Heart right ventricle (tissue), 16 donors: Measurements from ENCODE around the gene ZNF670. TPM values are rescaled to one million over a fixed set of nuclear protein-coding genes. Genes with fewer than 3 reads are reported as not detected.

ENCODE experiments used
- ATAC-seq, 8 donors: fragments of 200-7000 bp; cut with Tn5 transposase; one replicate each; pipeline ENCODE4 v1.9.1; 2020; ENCODE audit warnings: mild to moderate bottlenecking in 8 of 8, moderate library complexity in 8 of 8, moderate number of reproducible peaks in 1 of 8
- DNase-seq, 2 donors: peaks; one replicate each; pipeline ENCODE4 v3.0.0-alpha.2; 2020
- H3K27ac ChIP-seq, 10 donors: fragments of 200-600 bp; sonication (generic) in 2 of 10; one replicate each; pipeline versions ENCODE4 v1.5.0 to v1.8.0; 2020 to 2022; ENCODE audit warnings: mild to moderate bottlenecking in 3 of 10
- H3K27me3 ChIP-seq, 7 donors: fragments of 200-600 bp; one replicate each; pipeline ENCODE4 v1.8.0; 2021 to 2022; ENCODE audit warnings: mild to moderate bottlenecking in 2 of 7
- H3K36me3 ChIP-seq, 9 donors: fragments of 200-600 bp; sonication (generic) in 1 of 9; one replicate each; pipeline versions ENCODE4 v1.5.0 to v1.8.0; 2020 to 2022; ENCODE audit warnings: mild to moderate bottlenecking in 2 of 9
- H3K4me1 ChIP-seq, 9 donors: fragments of 200-600 bp; sonication (generic) in 1 of 9; one replicate each; pipeline versions ENCODE4 v1.5.0 to v1.8.0; 2020 to 2022; ENCODE audit warnings: mild to moderate bottlenecking in 4 of 9
- H3K4me3 ChIP-seq, 10 donors: fragments of 200-600 bp; sonication (generic) in 2 of 10; one replicate each; pipeline versions ENCODE4 v1.5.0 to v1.8.0; 2020 to 2022; ENCODE audit warnings: mild to moderate bottlenecking in 7 of 10, moderate library complexity in 2 of 10
- H3K9me3 ChIP-seq, 11 donors: fragments of 200-600 bp in 10 of 11; sonication (generic) in 2 of 11; one replicate each; pipeline versions ENCODE4 v1.5.0 to v1.8.0; 2013 to 2022; ENCODE audit warnings: mild to moderate bottlenecking in 2 of 11, control low read depth in 1 of 11, moderate library complexity in 1 of 11
- CTCF ChIP-seq, 9 donors: fragments of 200-600 bp; sonication (generic) in 2 of 9; IDR thresholded peaks; one replicate each; pipeline versions ENCODE4 v1.5.0 to v1.8.0; 2021 to 2022; ENCODE audit warnings: antibody characterized with exemption in 9 of 9, mild to moderate bottlenecking in 5 of 9, moderate library complexity in 1 of 9
- WGBS, 2 donors: extraction: QIAGEN DNeasy Blood & Tissue Kit; methylation state at CpG; one replicate each; pipeline ENCODE4 v1.1.7; 2013; ENCODE audit warnings: inconsistent platforms in 1 of 2; 5-methylcytosine and 5-hydroxymethylcytosine counted together
- intact Hi-C, 10 donors: fragments of 100-400 bp; cut with DNase I; formaldehyde crosslinking; loops; one replicate each; pipeline versions ENCODE4 v1.11.1 to v1.14.2; 2022
- polyA plus RNA-seq, 2 donors: library from polyadenylated mRNA; stranded (reverse); fragments of 200-250 nt; gene quantifications; one replicate each; pipeline ENCODE4 v1.2.3, GENCODE V29; 2013
- total RNA-seq, 10 donors: library from RNA; stranded (reverse); fragmentation: NEBNext Ultra II Directional in 3 of 10; extraction: Animal tissue kit (Norgen Biotek cat#: 25700) in 3 of 10; gene quantifications; one replicate each; pipeline versions ENCODE4 v1.2.1 to v1.2.4, GENCODE V29; 2021 to 2023
- donor health status: Arrhythmogenic right ventricular cardiomyopathy.
- donor health status: ischemic (EF 13 %, LVEDD 7.1; RV severe dilation, severe dysfunction).
- donor health status: healthy with polysubstance abuse.
- donor health status: DM: no; HTN: yes; CAD: no.
- donor health status: DM: no; HTN: no; CAD: no.
- donor health status: ischemic (EF 25% LVEDD 6.9; RV normal size, moderate dysfunction).
- donor health status: ischemic (EF 25% LVEDD 5.7; RV mildly dilated, moderate dysfunction).
- donor health status: healthy.
- donor health status: DM: yes; HTN: yes; CAD: no.
- donor health status: Ischemic cardiomyopathy.
- donor health status: ischemic (EF 35%, LVEDD 5.7; RV mildly dilated, moderate dysfunction).
- donor health status: nonischemic (EF 11% LVEDD 7.7; RV severe dilation, severe dysfunction).
- donor health status: DM: yes; HTN: yes; CAD: no.
- donor health status: PGD.
- donor health status: ischemic (EF 29% LVEDD 5.4; RV normal size, mild dysfunction).
- donor health status: nonischemic (EF 23%, LVEDD 6.1; RV moderate dilation, normal function).

ZNF670 gene
- total and polyA plus RNA-seq, 12 donors: 0.42 to 1.6 (median 1.3) TPM

- intact Hi-C loops: loop anchor here in 2 of 10 donors (5.0 kb wide), 2 partner anchors 35 to 135 kb away; no protein-coding TSS in a partner anchor
- H3K27ac ChIP-seq: no peak overlapping the region
- ATAC-seq (no peak), DNase-seq (no peak)
- H3K9me3 ChIP-seq: peaks cover 0 to 3% (median 0%) of the 10 kb centered on the region in 11 donors
- no peaks in the 10 kb centered on the region for H3K36me3 ChIP-seq
- WGBS, 2 donors: 78 to 79% methylated on average over 3 of the region's 3 CpGs
- peak overlapping the region in 4 of 10 donors; percentile 81 to 95 (median 88) for H3K4me3 ChIP-seq
- H3K4me1 ChIP-seq: peaks cover 0 to 21% (median 13%) of the 10 kb centered on the region in 9 donors
- H3K27me3 ChIP-seq: no peaks in the 10 kb centered on the region
- TF ChIP-seq CTCF (IDR thresholded peaks at IDR 0.05): no peak
Observed at GRCh38 chr1:247077213-247077612, 1.4 kb downstream of the ZNF670 start.

GRCh38 chr1:247070645-247071044 lies 8.0 kb downstream of the ZNF670 start:
- no peaks in the 10 kb centered on the region for H3K36me3 ChIP-seq
- WGBS, 2 donors: 77 to 82% methylated on average over 3 of the region's 3 CpGs
- intact Hi-C loops: no loop called here

GRCh38 chr1:247064304-247064703 lies 14.3 kb downstream of the ZNF670 start:
- H3K4me3 ChIP-seq: no peak overlapping the region
- 72 to 78% methylated on average over 3 of the region's 3 CpGs for WGBS, 2 donors
- H3K27me3 ChIP-seq: no peaks in the 10 kb centered on the region
- DNase-seq (no peak), ATAC-seq (no peak)
- no peaks in the 10 kb centered on the region for H3K36me3 ChIP-seq
- intact Hi-C loops: no loop called here
- peaks cover 0 to 9% (median 0%) of the 10 kb centered on the region in 9 donors for H3K4me1 ChIP-seq
- peaks cover 0 to 82% (median 0%) of the 10 kb centered on the region in 11 donors for H3K9me3 ChIP-seq
- no peak overlapping the region for H3K27ac ChIP-seq
- no peak for TF ChIP-seq CTCF (IDR thresholded peaks at IDR 0.05)

More at GRCh38 chr1:247070645-247071044, 8.0 kb downstream of the ZNF670 start:
- no peak for TF ChIP-seq CTCF (IDR thresholded peaks at IDR 0.05)
- ATAC-seq (no peak), DNase-seq (no peak)
- H3K9me3 ChIP-seq: peaks cover 0 to 55% (median 0%) of the 10 kb centered on the region in 11 donors
- no peaks in the 10 kb centered on the region for H3K4me1 ChIP-seq
- H3K4me3 ChIP-seq: no peak overlapping the region
- H3K27ac ChIP-seq: no peak overlapping the region
- no peaks in the 10 kb centered on the region for H3K27me3 ChIP-seq

- peaks cover 0 to 93% (median 18%) of the 10 kb centered on the region in 11 donors for H3K9me3 ChIP-seq
- no peak overlapping the region for H3K27ac ChIP-seq
- H3K36me3 ChIP-seq: no peaks in the 10 kb centered on the region
- DNase-seq (no peak), ATAC-seq (no peak)
- no peak overlapping the region for H3K4me3 ChIP-seq
- WGBS, 2 donors: 92 to 93% methylated on average over 4 of the region's 4 CpGs
- H3K4me1 ChIP-seq: peaks cover 0 to 9% (median 0%) of the 10 kb centered on the region in 9 donors
- intact Hi-C loops: no loop called here
- no peak for TF ChIP-seq CTCF (IDR thresholded peaks at IDR 0.05)
- no peaks in the 10 kb centered on the region for H3K27me3 ChIP-seq
Observed at GRCh38 chr1:247060771-247061170, 17.8 kb downstream of the ZNF670 start.
